GM23338 (cell line): ENCODE data around the gene TOMM40.

Experiments used
- CREB1 ChIP-seq: fragments of 250-450 bp; sonication (Bioruptor Pico); IDR thresholded peaks from 2 replicates; pipeline ENCODE4 v1.5.0; 2020; ENCODE audit warnings: low read depth, mild to moderate bottlenecking, moderate library complexity
- CTCF ChIP-seq, 2 experiments: fragments of 200-600 bp in 1 of 2; sonication (generic) in 1 of 2; conservative IDR thresholded peaks; 2 replicates each; pipeline versions ENCODE4 v1.5.1 to v1.6.1; 2016 to 2017; ENCODE audit warnings: antibody characterized with exemption in 2 of 2, low read depth in 2 of 2, mild to moderate bottlenecking in 2 of 2, moderate library complexity in 1 of 2
- EZH2 ChIP-seq: fragments of 200-600 bp; sonication (generic); IDR thresholded peaks from one replicate; pipeline ENCODE4 v1.8.0; 2017; ENCODE audit warnings: antibody characterized with exemption, mild to moderate bottlenecking, low read depth; ENCODE audit not compliant: unreplicated experiment
- POLR2AphosphoS5 ChIP-seq: IDR thresholded peaks from 2 replicates; pipeline ENCODE4 v1.6.1; 2016; ENCODE audit warnings: antibody characterized with exemption, low read depth
- REST ChIP-seq: IDR thresholded peaks from one replicate; pipeline ENCODE4 v1.6.1; 2018; ENCODE audit warnings: antibody characterized with exemption; ENCODE audit not compliant: unreplicated experiment

- TF ChIP-seq CTCF (conservative IDR thresholded peaks at IDR 0.05; ENCODE audit: low read depth in 2 of 2) (peak; percentile 89 to 100), POLR2AphosphoS5 (no peak), CREB1 (CRISPR knock-in tag) (no peak), REST (no peak), EZH2 (no peak)
These were observed 60.4 kb downstream of the TOMM40 start for GRCh38 chr19:44951179-44952159.
